ENCODE measurements around the gene TAF11L9.
"Not testable (repeated sequence)": the region's sequence is repeated elsewhere in the genome, so short reads cannot be mapped to it uniquely, and the experiment has no call there.

The TAF11L9 gene

DNA sequence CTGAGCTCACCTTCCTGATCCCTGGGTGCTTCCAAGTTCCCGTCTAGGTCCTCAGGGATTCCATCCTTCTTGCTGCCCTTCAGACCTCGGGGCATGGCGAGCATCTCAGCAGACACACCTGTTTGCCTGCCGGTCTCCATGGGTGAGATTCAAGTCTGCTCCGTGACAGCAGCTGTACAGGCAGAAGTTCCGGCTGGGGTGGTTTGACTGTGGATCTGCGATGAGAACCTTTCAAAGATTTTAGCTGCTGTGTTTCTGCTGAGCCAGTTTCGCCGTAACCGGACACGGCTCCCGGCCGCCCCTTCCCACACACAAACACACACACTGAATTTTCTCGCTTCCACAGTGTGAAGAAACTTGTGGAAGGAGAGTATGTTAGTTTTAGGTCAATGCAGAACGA lies at the start of gene TAF11L9:
TAF11L9 (minus strand) TSS at position 140 of the 400 bp plus-strand sequence.
- not testable (repeated sequence) for DNase-seq (ENCODE audit: low read depth, low spot score)

DNA sequence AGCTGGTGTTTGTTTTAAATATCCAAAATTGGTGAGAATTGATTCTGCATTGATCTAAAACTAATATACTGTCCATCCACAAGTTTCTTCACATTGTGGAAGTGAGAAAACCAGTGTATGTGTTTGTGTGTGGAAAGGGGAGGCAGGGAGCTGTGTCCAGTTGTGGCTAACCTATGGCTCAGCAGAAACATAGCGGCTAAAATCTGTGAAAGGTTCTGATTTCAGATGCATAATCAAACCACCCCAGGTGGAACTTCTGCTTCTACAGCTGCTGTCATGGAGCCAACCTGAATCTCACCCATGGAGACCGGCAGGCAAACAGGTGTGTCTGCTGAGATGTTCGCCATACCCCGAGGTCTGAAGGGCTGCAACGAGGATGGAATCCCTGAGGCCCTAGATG lies 40.0 kb upstream of the TAF11L9 start, which contains the start of gene TAF11L14:
TAF11L14 (plus strand) TSS at position 301 of the 400 bp plus-strand sequence.
- no peak for DNase-seq (ENCODE audit: low read depth, low spot score)

GRCh38 chr5:17631788-17632187 lies 37.6 kb upstream of the TAF11L9 start, which contains the start of gene TAF11L13:
Gene TAF11L13 (plus strand): TSS chr5:17632088.
- DNase-seq (ENCODE audit: low read depth, low spot score): not testable (repeated sequence)

GRCh38 chr5:17625686-17626085 lies 31.5 kb upstream of the TAF11L9 start:
- DNase-seq (ENCODE audit: low read depth, low spot score): no peak

DNA sequence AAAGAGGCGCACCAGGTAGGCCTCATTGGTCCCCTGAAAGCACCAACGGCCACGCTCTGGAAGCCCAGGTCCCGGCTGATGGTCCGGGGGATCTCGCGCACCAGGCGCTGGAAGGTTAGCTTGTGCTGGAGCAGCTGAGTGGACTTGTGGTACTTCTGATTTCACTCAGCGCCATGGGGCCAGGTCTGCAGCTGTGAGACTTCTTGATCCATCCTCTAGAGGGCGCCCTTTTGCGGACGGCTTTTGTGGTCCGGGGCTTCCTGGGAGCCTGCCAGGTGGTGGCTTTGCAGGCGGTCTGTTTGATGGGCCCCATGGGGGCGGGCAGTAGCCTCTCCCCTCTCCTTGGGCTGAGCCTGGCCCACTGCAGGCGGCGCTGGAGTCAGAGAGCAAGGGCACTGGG lies 26.4 kb upstream of the TAF11L9 start:
- DNase-seq (ENCODE audit: low read depth, low spot score): no peak

- no peak for DNase-seq (ENCODE audit: low read depth, low spot score)
Observed at GRCh38 chr5:17619354-17619753, 25.2 kb upstream of the TAF11L9 start.

GRCh38 chr5:17614872-17615605 lies 20.8 kb upstream of the TAF11L9 start:
- DNase-seq (ENCODE audit: low read depth, low spot score): no peak

DNA sequence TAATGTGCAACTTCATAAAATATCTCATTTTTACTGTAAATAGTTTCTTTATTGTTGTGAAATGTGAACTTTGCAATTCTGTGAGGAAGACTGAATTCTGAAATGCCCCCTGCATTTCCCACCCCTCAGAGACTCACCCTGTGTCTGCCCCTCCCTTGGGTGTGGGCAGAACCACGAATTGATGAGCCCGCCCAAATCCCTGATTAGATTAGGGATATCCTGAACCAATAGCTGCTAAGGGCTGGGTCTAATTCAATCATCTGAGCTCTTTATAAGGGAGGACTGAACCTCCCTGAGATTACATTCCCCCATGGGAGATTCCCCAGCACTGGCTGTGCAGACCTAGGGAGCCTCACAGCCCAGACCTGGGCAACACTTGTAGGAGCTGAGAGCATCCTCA lies 15.9 kb upstream of the TAF11L9 start, which contains the start of gene TAF11L12:
TAF11L12 (plus strand) TSS at position 301 of the 400 bp plus-strand sequence.
- DNase-seq (ENCODE audit: low read depth, low spot score): not testable (repeated sequence)

DNA sequence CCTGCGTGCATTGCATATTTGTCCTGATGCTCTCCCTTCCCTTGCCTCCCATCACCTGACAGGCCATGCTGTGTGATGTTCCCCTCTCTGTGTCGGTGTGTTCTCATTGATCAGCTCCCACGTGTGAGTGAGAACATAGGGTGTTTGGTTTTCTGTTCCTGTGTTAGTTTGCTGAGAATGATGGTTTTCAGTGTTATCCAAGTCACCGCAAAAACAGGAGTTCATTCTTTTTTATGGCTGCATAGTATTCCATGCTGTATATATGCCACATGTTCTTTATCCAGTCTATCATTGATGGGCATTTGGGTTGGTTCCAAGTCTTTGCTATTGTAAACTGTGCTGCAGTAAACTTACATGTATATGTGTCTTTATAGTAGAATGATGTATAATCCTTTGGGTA lies 13.3 kb upstream of the TAF11L9 start:
- not testable (repeated sequence) for DNase-seq (ENCODE audit: low read depth, low spot score)

- DNase-seq (ENCODE audit: low read depth, low spot score): no peak
Observed at GRCh38 chr5:17604951-17605350, 10.8 kb upstream of the TAF11L9 start.

DNA sequence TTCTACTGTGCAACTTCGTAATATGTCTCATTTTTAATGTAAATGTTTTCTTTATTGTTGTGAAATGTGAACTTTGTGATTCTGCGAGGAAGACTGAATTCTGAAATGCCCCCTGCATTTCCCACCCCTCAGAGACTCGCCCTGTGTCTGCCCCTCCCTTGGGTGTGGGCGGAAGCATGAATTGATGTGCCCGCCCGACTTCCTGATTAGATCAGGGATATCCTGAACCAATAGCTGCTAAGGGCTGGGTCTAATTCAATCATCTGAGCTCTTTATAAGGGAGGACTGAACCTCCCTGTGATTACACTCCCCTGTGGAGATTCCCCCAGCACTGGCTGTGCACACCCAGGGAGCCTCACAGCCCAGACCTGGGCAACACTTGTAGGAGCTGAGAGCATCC lies 9.7 kb upstream of the TAF11L9 start, which contains the start of gene TAF11L11:
TAF11L11 (plus strand) TSS at position 304 of the 400 bp plus-strand sequence.
- DNase-seq (ENCODE audit: low read depth, low spot score): not testable (repeated sequence)

- not testable (repeated sequence) for DNase-seq (ENCODE audit: low read depth, low spot score)
Observed at GRCh38 chr5:17597728-17598127, 3.5 kb upstream of the TAF11L9 start, which contains the start of gene TAF11L10. Gene TAF11L10 (minus strand): TSS chr5:17597828.

GRCh38 chr5:17590860-17591259 lies 3.3 kb downstream of the TAF11L9 start, which contains the start of gene TAF11L8:
Gene TAF11L8 (minus strand): TSS chr5:17590960.
- DNase-seq (ENCODE audit: low read depth, low spot score): not testable (repeated sequence)

- not testable (repeated sequence) for DNase-seq (ENCODE audit: low read depth, low spot score)
Observed at GRCh38 chr5:17585658-17586057, 8.5 kb downstream of the TAF11L9 start, which contains the start of gene TAF11L7. Gene TAF11L7 (minus strand): TSS chr5:17585758.

Data from astrocyte of the hippocampus (primary cell).